GM19193 (cell line): Measurements from ENCODE around the gene PAPOLG.

Source experiments
- POLR2A ChIP-seq: IDR thresholded peaks from 4 replicates; pipeline ENCODE4 v1.6.1; 2011; ENCODE audit not compliant: insufficient read depth, insufficient read length; ENCODE audit errors: extremely low read depth

The PAPOLG gene

DNA sequence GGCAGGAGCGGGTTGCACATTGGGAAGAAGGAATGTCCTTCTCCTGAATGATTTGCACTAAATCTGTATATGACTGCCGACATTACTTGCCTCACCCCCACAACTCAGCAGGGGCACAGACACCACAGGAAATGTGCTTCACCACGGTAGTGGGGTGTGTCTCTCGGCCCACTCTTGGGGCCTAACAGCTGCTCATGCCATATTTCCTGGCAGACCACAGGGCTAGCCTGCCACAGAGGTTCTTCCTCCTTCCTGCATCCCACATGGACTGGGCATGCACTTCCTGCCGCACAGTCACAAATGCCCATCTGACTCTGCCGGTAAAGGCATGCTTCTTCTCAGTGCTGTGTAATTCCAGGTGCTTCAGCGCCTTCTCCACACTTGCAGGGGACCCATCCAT is 10.3 kb upstream of the PAPOLG start:
- no peak for TF ChIP-seq POLR2A

DNA sequence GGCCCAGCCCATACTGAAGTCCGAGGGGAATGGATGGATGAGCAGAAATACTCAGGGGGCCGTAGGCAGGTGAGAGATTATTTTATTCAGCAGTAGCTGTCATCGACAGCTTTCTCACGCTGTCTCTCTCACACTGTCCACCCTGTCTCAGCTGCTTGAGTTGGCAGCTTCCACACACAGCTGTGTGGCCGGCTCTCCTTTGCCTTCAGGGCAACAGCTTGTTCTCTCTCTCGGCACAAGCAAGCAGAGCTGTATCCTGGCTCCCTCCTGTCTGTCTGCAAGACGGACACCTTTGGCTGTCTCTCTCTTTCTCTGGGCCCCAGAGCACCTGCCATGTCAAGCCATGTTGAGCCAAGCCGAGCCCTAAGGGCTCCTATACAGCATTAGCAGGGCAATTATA is 9.8 kb upstream of the PAPOLG start:
- TF ChIP-seq POLR2A: no peak

DNA sequence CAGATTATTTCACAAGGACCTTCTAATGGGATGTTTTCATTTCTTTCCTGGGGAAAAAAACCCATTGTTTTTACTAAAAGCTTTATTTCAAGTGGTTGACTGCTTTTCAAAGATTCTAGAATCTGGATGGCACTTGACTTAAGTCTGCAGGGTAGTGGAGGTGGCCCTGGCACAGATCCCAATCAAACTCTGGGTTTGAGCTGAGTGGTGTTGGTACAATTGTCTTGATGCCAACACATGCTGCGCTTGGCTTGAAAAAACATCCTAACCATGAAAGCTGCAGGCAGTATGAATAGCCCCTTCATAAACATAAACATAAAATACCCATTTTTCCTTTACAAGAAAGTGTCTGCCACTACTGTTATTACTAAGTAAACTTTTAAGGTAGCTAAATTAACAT is 3.6 kb downstream of the PAPOLG start:
- no peak for TF ChIP-seq POLR2A

DNA sequence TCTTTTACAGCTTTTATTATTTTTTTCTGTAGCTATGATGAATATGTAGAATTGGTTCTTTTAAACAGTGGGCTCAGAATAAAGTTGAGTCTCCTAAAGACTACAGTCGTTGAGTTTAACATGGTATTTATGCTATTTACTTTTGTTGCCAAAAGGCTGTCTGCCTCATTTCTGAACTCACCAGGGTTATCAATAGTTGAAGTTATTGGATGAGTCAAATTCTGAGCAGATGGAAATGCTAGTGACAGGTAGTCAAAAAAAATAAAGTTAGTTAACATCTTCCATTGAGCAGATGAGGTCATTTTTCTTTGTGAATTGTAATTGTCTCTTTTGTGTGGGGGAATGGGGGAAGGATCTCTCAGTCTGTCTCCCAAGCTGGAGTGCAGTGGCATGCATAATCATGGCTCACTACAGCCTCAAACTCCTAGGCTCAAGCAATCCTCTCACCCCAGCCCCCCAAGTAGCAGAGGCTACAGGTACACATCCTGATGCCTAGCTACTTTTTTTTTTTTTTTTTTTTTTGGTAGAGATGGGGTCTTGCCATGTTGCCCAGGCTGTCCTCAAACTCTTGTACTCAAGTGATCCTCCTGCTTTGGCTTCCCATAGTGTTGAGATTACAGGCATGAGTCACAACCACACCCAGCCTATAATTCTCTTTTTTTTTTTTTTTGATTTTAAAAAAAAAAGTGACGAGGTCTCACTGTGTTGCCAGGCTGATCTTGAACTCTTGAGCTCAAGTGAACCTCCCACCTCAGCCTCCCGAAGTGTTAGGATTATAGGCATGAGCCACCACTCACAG is 8.9 kb downstream of the PAPOLG start:
- TF ChIP-seq POLR2A: no peak

DNA sequence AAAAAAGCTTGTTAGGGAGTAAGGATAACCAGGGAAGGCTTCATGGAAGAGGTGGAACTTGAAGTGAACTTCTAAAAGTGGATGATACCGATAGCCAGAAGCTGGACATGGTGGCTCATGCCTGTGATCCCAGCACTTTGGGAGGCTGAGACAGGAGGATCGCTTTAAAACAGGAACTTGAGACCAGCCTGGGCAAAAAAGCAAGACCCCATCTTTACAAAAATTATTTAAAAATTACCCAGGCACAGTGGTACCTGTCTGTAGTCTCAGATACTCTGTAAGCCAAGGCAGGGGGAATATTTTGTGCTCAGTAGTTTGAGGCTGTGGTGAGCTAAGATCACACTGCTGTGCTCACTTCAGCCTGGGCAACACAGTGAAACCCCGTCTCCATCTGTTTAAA is 10.2 kb downstream of the PAPOLG start:
- TF ChIP-seq POLR2A: no peak

DNA sequence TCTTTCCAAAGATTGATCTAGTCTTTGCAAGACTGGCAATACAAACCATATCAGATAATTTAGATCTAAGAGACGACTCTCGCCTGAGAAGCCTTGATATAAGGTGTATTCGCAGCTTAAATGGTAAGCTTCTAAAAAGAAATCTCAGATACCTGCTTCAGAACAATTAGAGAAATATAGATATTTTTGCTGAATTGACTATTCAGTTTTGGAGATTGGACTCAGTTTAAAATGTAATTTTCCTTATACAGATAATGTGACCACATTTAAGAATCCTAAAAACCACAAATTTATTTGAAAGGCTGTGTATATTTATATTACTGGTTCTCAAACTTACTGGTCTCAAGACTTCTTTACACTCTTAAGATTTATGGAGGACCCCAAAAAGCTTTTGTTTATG is 15.4 kb downstream of the PAPOLG start:
- TF ChIP-seq POLR2A: no peak

DNA sequence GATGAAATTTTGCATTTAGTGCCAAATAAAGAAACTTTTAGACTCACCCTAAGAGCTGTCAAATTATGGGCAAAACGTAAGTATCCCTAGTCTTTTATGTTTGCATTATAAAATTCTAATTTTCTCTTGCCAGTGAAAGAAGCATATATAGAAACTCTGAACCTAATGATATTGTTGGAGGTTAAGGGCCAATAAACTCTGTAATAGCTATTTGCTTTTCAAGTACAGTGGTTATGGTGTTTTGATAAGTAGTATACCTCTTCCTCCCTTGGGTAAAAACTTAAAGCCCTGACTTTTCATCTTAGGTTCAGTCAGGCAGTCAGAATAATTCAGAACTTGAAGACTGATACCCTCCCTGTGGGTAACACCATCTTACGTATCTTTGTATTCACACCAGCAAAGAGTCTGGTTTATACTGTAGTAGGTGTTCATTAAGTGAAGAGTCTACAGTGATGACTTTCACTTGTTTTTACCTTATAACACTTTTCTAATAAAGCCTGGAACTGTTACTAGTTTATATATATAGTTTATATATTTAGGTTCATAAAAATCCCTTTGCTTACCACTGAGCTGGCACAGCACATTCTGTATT is 19.1 kb downstream of the PAPOLG start:
- no peak for TF ChIP-seq POLR2A

DNA sequence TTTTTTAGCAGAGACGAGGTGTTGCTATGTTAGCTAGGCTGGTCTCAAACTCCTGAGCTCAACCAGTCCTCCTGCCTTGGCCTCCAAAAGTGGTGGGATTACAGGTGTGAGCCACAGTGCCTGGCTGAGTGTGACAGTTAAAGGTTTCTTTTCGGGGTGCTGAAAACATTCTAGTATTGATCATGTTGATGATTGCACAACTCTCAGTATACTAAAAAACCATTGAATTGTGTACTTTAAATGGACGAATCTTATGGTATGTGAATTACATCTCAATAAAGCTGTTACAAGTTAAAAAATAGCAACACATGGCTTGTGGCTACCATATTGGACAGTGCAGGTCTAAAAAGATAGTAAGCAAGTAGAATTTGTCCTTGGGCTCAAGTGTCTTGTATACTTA is 22.3 kb downstream of the PAPOLG start:
- TF ChIP-seq POLR2A: no peak

DNA sequence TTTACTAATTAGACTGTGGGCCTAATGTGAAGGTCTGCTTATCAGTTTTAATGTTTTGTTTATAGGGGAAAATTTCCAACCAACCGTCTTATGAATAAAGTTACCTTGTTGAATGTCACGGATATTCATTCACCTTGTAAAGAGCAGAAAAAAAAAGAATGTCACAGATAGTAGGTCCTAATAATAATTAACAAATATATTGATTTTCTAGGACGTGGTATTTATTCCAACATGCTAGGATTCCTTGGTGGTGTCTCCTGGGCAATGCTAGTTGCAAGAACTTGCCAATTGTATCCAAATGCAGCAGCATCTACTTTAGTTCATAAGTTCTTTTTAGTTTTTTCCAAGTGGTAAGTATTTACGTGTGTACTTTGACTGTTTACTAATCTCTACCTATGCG is 23.4 kb downstream of the PAPOLG start:
- no peak for TF ChIP-seq POLR2A

DNA sequence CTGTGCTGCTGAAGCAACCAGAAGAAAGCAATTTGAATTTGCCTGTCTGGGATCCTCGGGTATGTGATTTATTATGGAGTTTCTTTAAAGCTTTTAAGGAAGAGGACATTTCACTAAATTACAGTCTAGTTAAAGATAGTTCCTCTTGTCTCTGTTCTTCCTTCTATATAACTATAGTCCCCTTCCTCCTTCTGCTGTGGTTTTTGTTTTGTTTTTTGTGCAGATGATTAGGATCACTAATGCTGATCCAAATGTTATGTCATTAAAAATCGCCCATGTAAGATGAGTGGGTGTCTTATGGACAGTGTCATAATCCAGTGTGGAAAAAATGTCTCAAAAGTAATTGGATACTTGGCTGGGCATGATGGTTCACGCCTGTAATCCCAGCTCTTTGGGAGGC is 24.7 kb downstream of the PAPOLG start:
- no peak for TF ChIP-seq POLR2A

DNA sequence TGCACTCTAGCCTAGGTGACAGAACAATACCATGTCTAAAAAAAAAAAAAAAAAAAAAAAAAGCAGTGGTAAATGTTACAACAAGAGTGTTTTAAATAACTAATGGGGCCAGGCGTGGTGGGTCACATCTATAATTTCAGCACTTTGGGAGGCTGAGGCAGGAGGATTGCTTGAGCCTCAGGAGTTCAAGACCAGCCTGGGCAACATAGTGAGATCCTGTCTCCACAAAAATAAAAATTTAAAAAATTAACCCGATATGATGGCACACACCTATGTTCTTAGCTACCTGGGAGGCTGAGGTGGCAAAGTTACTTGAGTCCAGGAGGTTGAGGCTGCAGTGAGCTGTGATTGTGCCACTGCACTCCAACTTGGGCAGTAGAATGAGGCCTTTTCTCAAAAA is 37.1 kb downstream of the PAPOLG start:
- no peak for TF ChIP-seq POLR2A

DNA sequence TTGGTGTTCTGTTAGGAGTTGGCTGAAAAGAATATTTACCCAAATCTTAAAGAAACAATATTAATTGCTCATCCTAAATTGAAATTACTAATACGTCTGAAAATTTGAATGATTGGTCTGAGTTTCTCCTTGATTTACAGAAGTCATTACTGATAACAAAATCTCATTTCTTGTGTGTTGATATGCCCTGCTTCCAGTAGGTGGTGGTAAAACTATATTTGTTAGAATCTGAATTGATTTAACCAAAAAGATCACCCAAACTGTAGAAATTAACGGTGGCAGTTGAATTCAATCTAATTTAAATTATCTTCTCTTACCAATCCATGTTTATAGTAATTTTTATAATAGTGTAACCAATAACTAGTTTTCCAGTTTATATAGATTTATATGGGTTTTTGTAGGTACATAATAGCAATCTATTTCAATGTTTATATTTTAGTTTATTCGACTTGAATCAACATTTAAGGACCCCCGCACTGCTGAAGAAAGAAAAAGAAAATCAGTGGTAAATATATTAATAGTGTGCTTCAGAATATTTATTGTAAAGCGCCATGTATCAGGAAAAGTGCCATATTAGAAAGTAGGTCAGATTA is 38.3 kb downstream of the PAPOLG start:
- TF ChIP-seq POLR2A: no peak

DNA sequence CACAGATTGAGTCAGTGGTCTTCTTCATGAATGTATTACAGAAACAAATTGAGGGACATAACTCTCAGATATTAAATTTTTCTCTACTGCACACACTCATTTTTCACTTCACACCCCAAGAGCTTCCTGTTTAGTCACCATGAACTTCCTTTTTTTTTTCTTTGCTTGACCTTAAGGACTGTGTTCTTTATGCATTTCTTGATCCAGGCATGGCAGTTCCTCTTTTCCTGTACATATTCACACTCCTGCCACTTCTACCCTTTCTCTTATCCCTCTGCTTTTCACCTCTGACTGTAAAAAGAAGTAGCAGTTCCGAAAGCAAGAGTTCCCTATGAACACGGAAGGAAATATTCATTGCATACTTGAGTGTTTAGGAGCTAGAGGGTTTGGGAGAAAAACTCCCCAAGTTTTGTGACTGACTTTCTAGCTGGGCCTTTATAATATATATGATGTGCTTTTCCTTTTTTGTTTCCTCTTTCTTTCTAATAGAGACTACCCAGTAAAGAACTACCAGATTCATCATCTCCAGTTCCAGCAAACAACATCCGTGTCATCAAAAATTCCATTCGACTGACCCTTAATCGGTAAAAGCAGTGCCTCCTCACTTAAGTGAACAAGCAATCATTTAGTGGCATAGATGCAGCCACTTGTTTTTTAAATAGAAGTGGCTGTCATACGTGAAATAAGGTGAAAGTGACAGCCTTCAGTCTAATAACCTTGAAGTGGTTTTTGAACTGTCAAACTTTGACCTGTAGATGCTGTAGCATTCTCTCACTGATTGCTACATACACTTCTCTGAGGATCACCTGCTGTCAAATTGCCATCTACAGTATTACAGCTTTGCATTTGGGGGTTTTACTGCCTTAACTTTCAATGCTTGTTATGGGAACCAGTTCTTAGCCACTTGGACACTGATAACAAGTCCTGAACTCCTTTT is 40.8 kb downstream of the PAPOLG start:
- TF ChIP-seq POLR2A: no peak

DNA sequence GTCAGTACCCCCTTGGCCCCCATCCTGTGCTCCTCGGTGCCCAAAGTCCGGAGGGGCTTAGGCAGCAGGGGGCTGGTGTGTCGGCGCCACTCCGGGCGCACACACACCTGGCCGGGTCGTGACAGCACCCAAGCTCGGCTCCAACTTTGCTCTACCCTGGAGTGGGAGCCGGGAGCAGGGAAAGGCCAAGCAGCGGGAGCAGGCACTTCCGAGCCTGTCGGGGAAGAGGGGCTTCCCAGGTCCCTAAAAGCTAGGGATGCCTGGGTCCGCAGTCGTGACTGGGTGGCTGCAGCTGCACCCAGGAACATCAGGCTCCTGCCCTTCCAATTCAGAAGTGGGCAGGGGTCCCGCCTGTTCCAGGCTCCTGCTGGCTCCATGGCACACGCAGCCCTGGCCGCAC is 48.4 kb downstream of the PAPOLG start:
- TF ChIP-seq POLR2A: no peak

DNA sequence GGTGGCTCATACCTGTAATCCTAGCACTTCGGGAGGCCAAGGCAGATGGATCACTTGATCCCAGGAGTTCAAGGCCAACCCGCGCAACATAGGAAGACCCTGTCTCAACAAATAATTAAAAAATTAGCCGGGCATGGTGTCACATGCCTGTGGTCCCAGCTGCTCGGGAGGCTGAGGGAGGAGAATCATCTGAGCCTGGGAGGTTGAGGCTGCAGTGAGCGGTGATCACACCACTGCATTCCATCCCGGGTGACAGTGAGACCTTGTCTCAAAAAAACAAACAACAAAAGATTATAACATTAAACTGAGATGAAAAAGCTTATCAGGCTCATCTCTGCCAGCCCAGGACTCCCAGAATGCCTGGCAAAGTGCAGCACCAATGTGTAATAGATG is 50.5 kb downstream of the PAPOLG start:
- no peak for TF ChIP-seq POLR2A
